Stimulated activated naive B cell treated with anti-CD40 and anti-IgM and Interleukin-4, amounts not matched to agents 10 μg/mL and 1 μg/mL and 100 μg/mL, for 72 hours (primary cell): ENCODE data around the gene SCAF11.

ENCODE experiments used
- ATAC-seq, 2 donors: fragments of 150-1000 bp; cut with Tn5 transposase; replicated peaks; 2 replicates each; pipeline ENCODE4 v1.10.0; 2021; ENCODE audit warnings: moderate library complexity in 1 of 2
- DNase-seq: peaks from one replicate; pipeline ENCODE4 v3.0.0; 2021
- H3K27ac Mint-ChIP-seq: one replicate; pipeline ENCODE4 v1.8.0; 2022; ENCODE audit warnings: mild to moderate bottlenecking, mixed read lengths
- H3K27me3 Mint-ChIP-seq, 2 donors: one replicate each; pipeline ENCODE4 v1.8.0; 2022; ENCODE audit warnings: mixed read lengths in 2 of 2
- H3K36me3 Mint-ChIP-seq, 2 donors: one replicate each; pipeline ENCODE4 v1.8.0; 2022; ENCODE audit warnings: mixed read lengths in 2 of 2, mild to moderate bottlenecking in 1 of 2
- H3K4me1 Mint-ChIP-seq, 2 donors: one replicate each; pipeline ENCODE4 v1.8.0; 2022; ENCODE audit warnings: mixed read lengths in 2 of 2, mild to moderate bottlenecking in 1 of 2
- H3K4me3 Mint-ChIP-seq, 2 donors: one replicate each; pipeline ENCODE4 v1.8.0; 2022; ENCODE audit warnings: mild to moderate bottlenecking in 2 of 2, mixed read lengths in 2 of 2, moderate library complexity in 1 of 2
- H3K9me3 Mint-ChIP-seq, 2 donors: one replicate each; pipeline ENCODE4 v1.8.0; 2022; ENCODE audit warnings: mixed read lengths in 2 of 2, mild to moderate bottlenecking in 1 of 2

SCAF11 gene

GRCh38 chr12:45878630-45879255 is 111.6 kb downstream of the SCAF11 start:
- H3K4me1 Mint-ChIP-seq, result peaks cover 1 to 17% of the 10 kb centered on the region in 2 donors
- H3K4me3 Mint-ChIP-seq, result no peak overlapping the region
- H3K36me3 Mint-ChIP-seq, result peaks cover 42 to 58% of the 10 kb centered on the region in 2 donors
- H3K27me3 Mint-ChIP-seq, result no peaks in the 10 kb centered on the region
- H3K9me3 Mint-ChIP-seq, result peaks cover 0 to 1% of the 10 kb centered on the region in 2 donors
- no peak for ATAC-seq
- DNase-seq, result no peak
- no peak overlapping the region for H3K27ac Mint-ChIP-seq

- peaks cover 47 to 60% of the 10 kb centered on the region in 2 donors for H3K36me3 Mint-ChIP-seq
- DNase-seq, result no peak
- H3K4me1 Mint-ChIP-seq, result peaks cover 1 to 19% of the 10 kb centered on the region in 2 donors
- ATAC-seq, result no peak
- H3K9me3 Mint-ChIP-seq, result peaks cover 0 to 1% of the 10 kb centered on the region in 2 donors
- H3K4me3 Mint-ChIP-seq, result no peak overlapping the region
- H3K27me3 Mint-ChIP-seq, result no peaks in the 10 kb centered on the region
- H3K27ac Mint-ChIP-seq, result no peak overlapping the region
These were observed 113.3 kb downstream of the SCAF11 start for GRCh38 chr12:45877069-45877468.

GRCh38 chr12:45872446-45872845 is 117.9 kb downstream of the SCAF11 start:
- Mint-ChIP-seq H3K27ac (no peak overlapping the region), H3K4me1 (peaks cover 1 to 21% of the 10 kb centered on the region in 2 donors), H3K36me3 (peaks cover 49 to 68% of the 10 kb centered on the region in 2 donors), H3K4me3 (no peak overlapping the region), H3K27me3 (no peaks in the 10 kb centered on the region), H3K9me3 (no peaks in the 10 kb centered on the region)
- DNase-seq (no peak), ATAC-seq (no peak)
